AG10803 (cell line): ENCODE measurements around the gene GTF2A1L.
"Not testable (repeated sequence)": the region's sequence is repeated elsewhere in the genome, so short reads cannot be mapped to it uniquely, and the experiment has no call there.

Source experiments
- DNase-seq: peaks from one replicate; pipeline ENCODE4 v3.0.0; 2010; ENCODE audit warnings: low read depth
- H3K4me3 ChIP-seq: 2 replicates; pipeline ENCODE4 v1.5.1; 2011; ENCODE audit warnings: mild to moderate bottlenecking, low read length, control low read depth
- CTCF ChIP-seq: conservative IDR thresholded peaks from 2 replicates; pipeline ENCODE4 v1.5.1; 2011; ENCODE audit warnings: mild to moderate bottlenecking, low read length, control low read depth, inconsistent platforms

The GTF2A1L gene

GRCh38 chr2:48607307-48608014, 10.2 kb upstream of the GTF2A1L start:
- H3K4me3 ChIP-seq: no peak overlapping the region
- peak; percentile 52 for DNase-seq
- no peak for TF ChIP-seq CTCF

GRCh38 chr2:48613211-48613610, 4.4 kb upstream of the GTF2A1L start:
- no peak for TF ChIP-seq CTCF
- H3K4me3 ChIP-seq: no peak overlapping the region

GRCh38 chr2:48614581-48614980, 3.1 kb upstream of the GTF2A1L start:
- not testable (repeated sequence) for H3K4me3 ChIP-seq

More at GRCh38 chr2:48613211-48613610, 4.4 kb upstream of the GTF2A1L start:
- DNase-seq: no peak

GRCh38 chr2:48619526-48619925, 1.9 kb downstream of the GTF2A1L start:
- H3K4me3 ChIP-seq: no peak overlapping the region
- no peak for DNase-seq
- TF ChIP-seq CTCF: no peak

More at GRCh38 chr2:48614581-48614980, 3.1 kb upstream of the GTF2A1L start:
- DNase-seq: not testable (repeated sequence)

GRCh38 chr2:48620604-48621003, 2.9 kb downstream of the GTF2A1L start:
- DNase-seq: no peak
- TF ChIP-seq CTCF: no peak
- H3K4me3 ChIP-seq: no peak overlapping the region

GRCh38 chr2:48622691-48623090, 5.0 kb downstream of the GTF2A1L start:
- H3K4me3 ChIP-seq: not testable (repeated sequence)
- peak; percentile 15; the same call in 1 of the 2 replicates for TF ChIP-seq CTCF
- peak; percentile 30 for DNase-seq

- no peak for DNase-seq
- no peak overlapping the region for H3K4me3 ChIP-seq
- TF ChIP-seq CTCF: no peak
Measured at GRCh38 chr2:48624696-48625095, 7.0 kb downstream of the GTF2A1L start.
